ENCODE data around the gene DHX30.

The DHX30 gene

DNA sequence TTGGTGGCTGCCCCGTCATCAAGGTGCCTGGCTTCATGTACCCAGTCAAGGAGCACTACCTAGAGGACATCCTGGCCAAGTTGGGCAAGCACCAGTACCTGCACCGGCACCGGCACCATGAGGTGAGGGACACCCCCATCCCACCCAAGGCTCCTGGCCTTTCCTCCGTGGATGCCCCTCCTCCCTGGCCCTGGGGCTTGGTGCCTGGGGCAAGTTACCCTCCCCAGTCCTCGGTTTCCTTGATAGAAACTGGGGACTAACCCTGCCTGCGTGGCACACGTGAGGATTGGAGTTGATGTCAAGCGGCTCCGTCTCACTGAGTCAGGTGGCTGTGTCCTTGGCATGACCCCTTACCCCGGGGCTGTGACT, 43.9 kb downstream of the DHX30 start:
- Histone ChIP-seq H2AFZ (ENCODE audit: low read length, unreplicated experiment) (no peak overlapping the region), H3K27ac (ENCODE audit: low read depth, low read length) (no peak overlapping the region), H3K79me2 (ENCODE audit: control insufficient read depth, insufficient read depth, low read length, unreplicated experiment) (no peaks in the 10 kb centered on the region), H3K4me3 (ENCODE audit: low read depth, low read length) (no peak overlapping the region), H3K27me3 (ENCODE audit: insufficient read depth, low read length) (no peaks in the 10 kb centered on the region), H3K36me3 (ENCODE audit: insufficient read depth, low read length) (peaks cover 4% of the 10 kb centered on the region; the same call in 1 of the 2 replicates), H3K4me1 (ENCODE audit: control insufficient read depth, insufficient read depth, low read length, unreplicated experiment) (no peaks in the 10 kb centered on the region)

DNA sequence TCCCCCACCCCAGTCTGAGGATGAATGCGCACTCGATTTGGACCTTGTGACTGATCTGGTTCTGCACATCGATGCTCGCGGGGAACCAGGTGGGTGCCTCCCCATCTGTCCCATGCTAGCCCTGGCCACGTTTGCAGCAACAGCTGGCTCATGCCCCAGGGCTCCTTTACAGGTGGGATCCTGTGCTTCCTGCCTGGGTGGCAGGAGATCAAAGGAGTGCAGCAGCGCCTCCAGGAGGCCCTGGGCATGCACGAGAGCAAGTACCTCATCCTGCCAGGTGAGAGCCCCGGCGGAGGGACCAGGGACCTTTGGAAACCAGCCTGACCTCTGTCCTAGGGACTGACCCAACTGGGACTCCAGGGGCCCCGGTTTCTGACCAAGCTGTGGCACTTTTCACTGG, 44.3 kb downstream of the DHX30 start:
- H3K4me3 ChIP-seq (ENCODE audit: low read depth, low read length), result no peak overlapping the region
- no peak overlapping the region for H2AFZ ChIP-seq (ENCODE audit: low read length, unreplicated experiment)
- H3K79me2 ChIP-seq (ENCODE audit: control insufficient read depth, insufficient read depth, low read length, unreplicated experiment), result no peaks in the 10 kb centered on the region
- H3K4me1 ChIP-seq (ENCODE audit: control insufficient read depth, insufficient read depth, low read length, unreplicated experiment), result no peaks in the 10 kb centered on the region
- no peak overlapping the region for H3K27ac ChIP-seq (ENCODE audit: low read depth, low read length)
- H3K36me3 ChIP-seq (ENCODE audit: insufficient read depth, low read length), result peaks cover 4% of the 10 kb centered on the region; the same call in 1 of the 2 replicates
- H3K27me3 ChIP-seq (ENCODE audit: insufficient read depth, low read length), result no peaks in the 10 kb centered on the region

DNA sequence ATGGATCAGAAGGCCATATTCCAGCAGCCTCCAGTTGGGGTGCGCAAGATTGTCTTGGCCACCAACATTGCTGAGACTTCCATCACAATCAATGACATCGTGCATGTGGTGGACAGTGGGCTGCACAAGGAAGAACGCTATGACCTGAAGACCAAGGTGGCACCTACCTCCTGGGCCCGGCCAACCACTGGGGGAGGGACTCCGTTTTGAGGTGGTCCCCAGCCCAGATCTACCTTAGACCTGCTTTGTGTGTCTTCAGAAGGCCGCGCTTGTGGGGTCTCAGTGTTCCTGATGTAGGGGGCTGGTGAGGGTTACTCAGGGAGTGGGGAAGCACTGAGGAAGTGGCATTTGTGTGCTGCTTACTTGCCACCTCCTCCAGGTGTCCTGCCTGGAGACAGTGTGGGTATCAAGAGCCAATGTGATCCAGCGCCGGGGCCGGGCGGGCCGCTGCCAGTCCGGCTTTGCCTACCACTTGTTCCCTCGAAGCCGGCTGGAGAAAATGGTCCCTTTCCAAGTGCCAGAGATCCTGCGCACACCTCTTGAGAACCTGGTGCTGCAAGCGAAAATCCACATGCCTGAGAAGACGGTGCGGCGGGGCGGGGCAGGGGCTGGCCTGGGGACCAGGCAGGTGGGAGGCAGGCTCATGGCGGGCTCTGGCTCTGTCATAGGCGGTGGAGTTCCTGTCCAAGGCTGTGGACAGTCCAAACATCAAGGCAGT, 45.0 kb downstream of the DHX30 start:
- Histone ChIP-seq H3K4me3 (ENCODE audit: low read depth, low read length) (no peak overlapping the region), H3K27ac (ENCODE audit: low read depth, low read length) (no peak overlapping the region), H3K79me2 (ENCODE audit: control insufficient read depth, insufficient read depth, low read length, unreplicated experiment) (no peaks in the 10 kb centered on the region), H3K4me1 (ENCODE audit: control insufficient read depth, insufficient read depth, low read length, unreplicated experiment) (no peaks in the 10 kb centered on the region), H2AFZ (ENCODE audit: low read length, unreplicated experiment) (no peak overlapping the region), H3K27me3 (ENCODE audit: insufficient read depth, low read length) (no peaks in the 10 kb centered on the region), H3K36me3 (ENCODE audit: insufficient read depth, low read length) (peaks cover 4% of the 10 kb centered on the region; the same call in 1 of the 2 replicates)

DNA sequence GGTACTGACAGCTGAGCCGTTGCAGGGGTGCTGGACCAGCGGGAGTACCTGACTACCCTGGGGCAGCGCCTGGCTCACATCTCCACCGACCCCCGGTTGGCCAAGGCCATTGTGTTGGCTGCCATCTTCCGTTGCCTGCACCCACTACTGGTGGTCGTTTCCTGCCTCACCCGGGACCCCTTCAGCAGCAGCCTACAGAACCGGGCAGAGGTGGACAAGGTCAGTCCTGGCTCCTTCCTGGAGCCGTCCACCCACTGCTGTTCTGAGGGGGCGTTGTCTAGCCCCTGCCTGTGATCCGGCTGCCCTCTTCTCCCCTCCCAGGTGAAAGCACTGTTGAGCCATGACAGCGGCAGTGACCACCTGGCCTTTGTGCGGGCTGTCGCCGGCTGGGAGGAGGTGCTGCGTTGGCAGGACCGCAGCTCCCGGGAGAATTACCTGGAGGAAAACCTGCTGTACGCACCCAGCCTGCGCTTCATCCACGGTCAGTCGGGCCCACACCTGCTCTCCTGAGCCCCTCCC, 45.7 kb downstream of the DHX30 start:
- H3K79me2 ChIP-seq (ENCODE audit: control insufficient read depth, insufficient read depth, low read length, unreplicated experiment), result no peaks in the 10 kb centered on the region
- H3K36me3 ChIP-seq (ENCODE audit: insufficient read depth, low read length), result peaks cover 4% of the 10 kb centered on the region; the same call in 1 of the 2 replicates
- no peak overlapping the region for H3K27ac ChIP-seq (ENCODE audit: low read depth, low read length)
- no peak overlapping the region for H3K4me3 ChIP-seq (ENCODE audit: low read depth, low read length)
- no peaks in the 10 kb centered on the region for H3K27me3 ChIP-seq (ENCODE audit: insufficient read depth, low read length)
- no peaks in the 10 kb centered on the region for H3K4me1 ChIP-seq (ENCODE audit: control insufficient read depth, insufficient read depth, low read length, unreplicated experiment)
- H2AFZ ChIP-seq (ENCODE audit: low read length, unreplicated experiment), result no peak overlapping the region

DNA sequence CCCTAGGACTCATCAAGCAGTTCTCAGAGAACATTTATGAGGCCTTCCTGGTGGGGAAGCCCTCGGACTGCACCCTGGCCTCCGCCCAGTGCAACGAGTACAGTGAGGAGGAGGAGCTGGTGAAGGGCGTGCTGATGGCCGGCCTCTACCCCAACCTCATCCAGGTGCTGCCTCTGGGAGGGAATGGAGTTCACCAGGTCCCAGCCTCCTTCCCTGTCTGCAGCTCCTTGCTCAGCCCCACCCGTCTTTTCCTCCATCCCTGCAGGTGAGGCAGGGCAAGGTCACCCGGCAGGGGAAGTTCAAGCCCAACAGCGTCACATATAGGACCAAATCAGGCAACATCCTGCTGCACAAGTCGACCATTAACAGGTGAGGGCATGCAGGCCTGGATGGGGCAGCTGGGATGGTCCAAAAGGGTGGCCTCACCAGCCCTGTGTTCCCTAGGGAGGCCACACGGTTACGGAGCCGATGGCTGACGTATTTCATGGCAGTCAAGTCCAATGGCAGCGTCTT, 46.3 kb downstream of the DHX30 start:
- H3K4me1 ChIP-seq (ENCODE audit: control insufficient read depth, insufficient read depth, low read length, unreplicated experiment), result no peaks in the 10 kb centered on the region
- no peaks in the 10 kb centered on the region for H3K79me2 ChIP-seq (ENCODE audit: control insufficient read depth, insufficient read depth, low read length, unreplicated experiment)
- no peak overlapping the region for H3K4me3 ChIP-seq (ENCODE audit: low read depth, low read length)
- H3K27ac ChIP-seq (ENCODE audit: low read depth, low read length), result no peak overlapping the region
- H2AFZ ChIP-seq (ENCODE audit: low read length, unreplicated experiment), result no peak overlapping the region
- H3K36me3 ChIP-seq (ENCODE audit: insufficient read depth, low read length), result peaks cover 4% of the 10 kb centered on the region; the same call in 1 of the 2 replicates
- no peaks in the 10 kb centered on the region for H3K27me3 ChIP-seq (ENCODE audit: insufficient read depth, low read length)

DNA sequence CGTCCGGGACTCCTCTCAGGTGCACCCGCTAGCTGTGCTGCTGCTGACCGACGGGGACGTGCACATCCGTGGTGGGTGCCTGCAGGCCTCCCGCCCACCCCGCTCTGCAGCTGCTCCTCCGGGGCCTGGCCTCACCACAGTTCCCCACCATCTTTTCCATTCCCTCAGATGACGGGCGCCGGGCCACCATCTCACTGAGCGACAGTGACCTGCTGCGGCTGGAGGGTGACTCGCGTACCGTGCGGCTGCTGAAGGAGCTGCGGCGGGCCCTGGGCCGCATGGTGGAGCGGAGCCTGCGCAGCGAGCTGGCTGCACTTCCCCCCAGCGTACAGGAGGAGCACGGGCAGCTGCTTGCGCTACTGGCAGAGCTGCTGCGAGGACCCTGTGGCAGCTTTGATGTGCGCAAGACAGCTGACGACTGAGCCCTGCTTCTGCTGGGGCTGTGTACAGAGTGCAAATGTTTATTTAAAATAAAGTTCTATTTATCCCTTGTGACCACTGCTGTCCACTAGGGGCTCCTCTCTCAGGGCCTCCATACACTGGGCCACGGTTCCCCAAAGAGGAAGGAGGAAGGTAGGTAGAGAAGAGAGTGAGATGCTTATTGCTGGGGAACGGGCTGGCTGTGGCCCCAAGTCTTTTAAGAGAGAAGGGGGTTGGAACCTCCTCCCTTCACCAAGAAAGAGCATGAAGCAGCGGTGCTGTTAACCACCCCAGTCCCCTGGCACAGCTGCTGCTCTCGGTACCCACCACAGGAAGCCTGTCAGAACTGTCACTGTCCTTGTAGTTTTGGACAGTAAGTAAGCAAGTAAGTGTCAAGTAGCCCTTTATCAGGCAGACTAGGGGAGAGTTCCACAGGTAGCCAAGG, 47.0 kb downstream of the DHX30 start:
- no peak overlapping the region for H2AFZ ChIP-seq (ENCODE audit: low read length, unreplicated experiment)
- H3K36me3 ChIP-seq (ENCODE audit: insufficient read depth, low read length), result peaks cover 4% of the 10 kb centered on the region; the same call in 1 of the 2 replicates
- no peaks in the 10 kb centered on the region for H3K4me1 ChIP-seq (ENCODE audit: control insufficient read depth, insufficient read depth, low read length, unreplicated experiment)
- H3K4me3 ChIP-seq (ENCODE audit: low read depth, low read length), result no peak overlapping the region
- no peaks in the 10 kb centered on the region for H3K79me2 ChIP-seq (ENCODE audit: control insufficient read depth, insufficient read depth, low read length, unreplicated experiment)
- no peak overlapping the region for H3K27ac ChIP-seq (ENCODE audit: low read depth, low read length)
- H3K27me3 ChIP-seq (ENCODE audit: insufficient read depth, low read length), result no peaks in the 10 kb centered on the region

DNA sequence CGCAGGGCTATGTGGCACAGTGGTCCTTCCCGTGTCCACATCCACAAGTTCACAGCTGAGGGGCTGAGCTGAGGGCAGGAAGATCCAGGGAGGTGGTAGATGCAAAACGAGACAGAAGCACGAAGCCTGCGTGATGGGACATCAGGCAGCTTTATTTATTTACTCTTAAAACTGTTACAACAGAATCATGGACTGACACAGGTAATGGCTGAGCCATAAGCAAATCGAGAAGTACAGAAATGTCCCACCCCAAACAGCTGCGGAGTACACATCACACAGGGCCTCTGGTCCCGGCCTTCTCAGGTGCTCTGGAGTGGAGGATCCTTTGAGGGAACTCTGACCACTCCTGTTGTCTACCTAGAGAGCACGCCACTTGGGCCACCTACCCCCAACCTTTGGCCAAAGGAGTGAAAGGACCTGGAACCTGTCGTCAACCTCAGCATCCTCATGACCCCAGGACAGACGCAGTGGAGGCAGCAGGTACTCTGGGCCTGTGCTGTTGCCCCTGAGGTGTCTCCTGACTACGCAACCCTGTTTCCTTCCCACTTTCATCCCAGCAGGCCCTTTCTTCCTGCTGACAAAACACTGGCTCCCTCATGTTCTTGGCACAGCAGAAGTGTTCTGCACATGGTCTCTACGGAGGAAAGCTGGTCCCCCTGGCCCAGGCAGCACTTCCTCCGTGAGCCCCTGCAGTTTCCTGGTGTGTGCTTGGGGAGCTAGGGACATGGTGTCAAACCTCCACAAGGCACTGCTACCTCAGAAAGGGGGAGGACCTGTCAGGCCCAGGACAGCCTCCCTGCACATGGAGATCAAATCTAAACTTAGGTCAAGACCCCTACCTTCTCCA, 47.8 kb downstream of the DHX30 start:
- H3K79me2 ChIP-seq (ENCODE audit: control insufficient read depth, insufficient read depth, low read length, unreplicated experiment), result no peaks in the 10 kb centered on the region
- no peak overlapping the region for H2AFZ ChIP-seq (ENCODE audit: low read length, unreplicated experiment)
- no peaks in the 10 kb centered on the region for H3K27me3 ChIP-seq (ENCODE audit: insufficient read depth, low read length)
- peaks cover 4% of the 10 kb centered on the region; the same call in 1 of the 2 replicates for H3K36me3 ChIP-seq (ENCODE audit: insufficient read depth, low read length)
- no peak overlapping the region for H3K4me3 ChIP-seq (ENCODE audit: low read depth, low read length)
- H3K27ac ChIP-seq (ENCODE audit: low read depth, low read length), result no peak overlapping the region
- H3K4me1 ChIP-seq (ENCODE audit: control insufficient read depth, insufficient read depth, low read length, unreplicated experiment), result no peaks in the 10 kb centered on the region

DNA sequence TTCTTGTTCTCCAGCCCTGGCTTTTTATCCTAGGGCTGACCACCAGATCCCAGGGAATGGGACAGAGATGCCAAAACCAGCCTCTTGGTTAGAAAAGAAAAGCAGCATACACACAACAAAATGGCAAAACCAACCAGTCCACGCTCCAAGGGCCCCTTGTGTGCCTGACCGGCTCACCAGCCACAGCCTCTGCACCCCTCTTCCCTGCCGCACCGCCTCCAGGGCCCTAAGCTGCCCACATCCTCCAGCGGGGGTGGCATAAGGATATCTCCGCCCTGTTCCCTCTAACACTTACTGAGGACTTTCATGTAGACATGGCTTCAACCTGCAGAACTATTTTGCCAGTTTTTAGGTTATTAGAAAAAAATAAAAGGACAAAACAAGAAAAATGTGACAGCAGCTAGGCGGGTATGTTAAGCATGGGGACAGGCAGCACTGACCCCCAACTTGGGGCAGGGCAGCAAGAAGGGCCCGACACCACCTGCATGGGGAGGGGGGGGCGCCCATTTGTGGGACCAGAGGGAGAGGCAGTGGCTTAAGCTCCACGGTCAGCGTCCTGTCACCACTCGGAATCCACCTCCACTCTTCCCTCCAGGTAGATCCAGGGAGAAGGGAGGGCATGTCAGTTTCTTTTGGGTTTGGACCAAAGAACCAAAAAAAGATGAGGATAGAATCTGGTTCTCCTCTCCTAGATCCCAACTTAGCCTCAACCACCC, 49.1 kb downstream of the DHX30 start:
- Histone ChIP-seq H3K4me1 (ENCODE audit: control insufficient read depth, insufficient read depth, low read length, unreplicated experiment) (no peaks in the 10 kb centered on the region), H2AFZ (ENCODE audit: low read length, unreplicated experiment) (no peak overlapping the region), H3K79me2 (ENCODE audit: control insufficient read depth, insufficient read depth, low read length, unreplicated experiment) (no peaks in the 10 kb centered on the region), H3K27me3 (ENCODE audit: insufficient read depth, low read length) (no peaks in the 10 kb centered on the region), H3K4me3 (ENCODE audit: low read depth, low read length) (no peak overlapping the region), H3K36me3 (ENCODE audit: insufficient read depth, low read length) (peaks cover 4% of the 10 kb centered on the region; the same call in 1 of the 2 replicates), H3K27ac (ENCODE audit: low read depth, low read length) (no peak overlapping the region)

DNA sequence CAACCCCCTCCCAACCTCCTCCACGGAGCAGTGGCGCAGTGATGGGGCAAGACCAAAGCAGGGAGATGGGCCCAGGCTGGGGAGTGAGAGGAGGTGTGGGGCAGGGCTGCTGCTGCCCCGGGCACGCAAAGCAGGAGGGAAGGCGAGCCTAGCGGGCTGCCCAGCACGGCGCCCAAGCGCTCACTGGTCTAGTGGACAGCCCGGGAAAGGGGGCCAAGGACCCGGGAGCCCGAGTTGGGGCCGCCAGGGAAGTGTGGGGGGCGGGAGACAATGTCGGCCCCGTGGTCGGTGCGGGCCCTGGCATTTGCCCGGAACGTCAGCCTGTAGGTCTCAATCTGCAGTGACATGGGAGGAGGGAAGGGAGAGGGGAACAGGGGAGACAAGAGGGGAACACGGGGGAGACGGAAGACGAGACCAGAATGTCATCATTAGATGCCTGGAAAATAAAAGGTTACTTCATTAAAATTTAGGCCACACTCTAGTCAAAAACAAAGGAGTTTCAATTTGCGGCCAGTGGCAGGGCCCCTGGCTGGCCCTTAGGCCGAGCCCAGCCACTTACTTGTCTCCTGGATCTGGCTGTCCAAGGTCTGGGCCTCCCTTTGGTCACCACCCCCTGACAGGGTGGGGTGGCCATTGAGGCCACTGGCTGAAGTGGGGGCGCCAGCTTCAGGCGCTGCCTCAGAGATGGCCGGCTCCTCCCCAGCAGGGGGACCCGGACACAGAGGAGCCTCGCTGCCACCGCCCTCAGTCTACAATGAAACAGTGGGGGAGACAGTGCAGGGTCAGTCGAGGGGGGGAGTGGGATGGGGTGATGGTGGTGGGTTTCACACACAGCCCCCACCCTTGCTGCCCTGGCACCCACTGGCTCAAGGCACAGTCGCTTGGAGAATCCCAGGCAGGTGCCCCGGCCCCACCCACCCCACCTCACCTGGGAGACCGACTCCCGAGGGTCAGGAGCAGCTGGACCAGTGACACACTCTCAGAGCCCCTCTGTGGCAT, 50.0 kb downstream of the DHX30 start:
- no peak overlapping the region for H2AFZ ChIP-seq (ENCODE audit: low read length, unreplicated experiment)
- no peak overlapping the region for H3K27ac ChIP-seq (ENCODE audit: low read depth, low read length)
- H3K36me3 ChIP-seq (ENCODE audit: insufficient read depth, low read length), result peaks cover 7% of the 10 kb centered on the region; the same call in 1 of the 2 replicates
- no peak overlapping the region for H3K4me3 ChIP-seq (ENCODE audit: low read depth, low read length)
- no peaks in the 10 kb centered on the region for H3K79me2 ChIP-seq (ENCODE audit: control insufficient read depth, insufficient read depth, low read length, unreplicated experiment)
- no peaks in the 10 kb centered on the region for H3K27me3 ChIP-seq (ENCODE audit: insufficient read depth, low read length)
- H3K4me1 ChIP-seq (ENCODE audit: control insufficient read depth, insufficient read depth, low read length, unreplicated experiment), result no peaks in the 10 kb centered on the region

All from ACC112 (cell line).